ENCODE data around the gene CDCP1. TPM values are rescaled to one million over a fixed set of nuclear protein-coding genes. Genes with fewer than 3 reads are reported as not detected.

The CDCP1 gene
- total RNA-seq, 1 donor from 2014 or later = not detected

DNA sequence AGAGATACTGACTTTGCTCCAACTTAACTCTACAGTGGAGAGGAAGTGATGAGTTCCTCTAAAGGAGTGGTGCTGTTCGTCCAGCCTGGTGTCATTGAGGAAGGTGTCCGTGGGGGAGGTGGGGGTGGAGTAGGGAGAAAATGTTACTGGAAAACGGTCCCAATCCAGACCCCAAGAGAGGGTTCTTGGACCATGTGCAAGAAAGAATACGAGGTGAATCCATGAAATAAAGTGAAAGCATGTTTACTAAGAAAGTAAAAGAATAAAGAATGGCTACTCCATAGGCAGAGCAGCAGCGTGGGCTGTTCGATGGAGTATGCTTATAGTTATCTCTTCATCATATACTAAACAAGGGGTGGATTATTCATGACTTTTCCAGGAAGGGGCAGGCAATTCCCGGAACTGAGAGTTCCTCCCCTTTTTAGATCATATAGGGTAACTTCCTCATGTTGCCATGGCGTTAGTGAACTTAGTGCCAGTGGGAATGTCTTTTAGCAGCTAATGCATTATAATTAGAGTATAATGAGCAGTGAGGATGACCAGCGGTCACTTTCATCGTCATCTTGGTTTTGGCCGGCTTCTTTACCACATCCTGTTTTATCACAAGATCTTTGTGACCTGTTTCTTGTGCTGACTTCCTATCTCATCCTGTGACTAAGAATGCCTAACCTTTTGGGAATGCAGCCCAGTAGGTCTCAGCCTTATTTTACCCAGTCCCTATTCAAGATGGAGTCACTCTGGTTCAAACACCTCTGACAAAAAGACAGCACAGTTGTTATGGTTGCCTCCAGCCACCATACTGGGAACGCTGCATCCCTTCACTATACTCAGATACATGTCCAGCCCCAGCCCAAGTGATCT lies 81.4 kb downstream of the CDCP1 start:
- H3K36me3 Mint-ChIP-seq (ENCODE audit: low read depth) = no peaks in the 10 kb centered on the region
- TF ChIP-seq, protein P1, sequence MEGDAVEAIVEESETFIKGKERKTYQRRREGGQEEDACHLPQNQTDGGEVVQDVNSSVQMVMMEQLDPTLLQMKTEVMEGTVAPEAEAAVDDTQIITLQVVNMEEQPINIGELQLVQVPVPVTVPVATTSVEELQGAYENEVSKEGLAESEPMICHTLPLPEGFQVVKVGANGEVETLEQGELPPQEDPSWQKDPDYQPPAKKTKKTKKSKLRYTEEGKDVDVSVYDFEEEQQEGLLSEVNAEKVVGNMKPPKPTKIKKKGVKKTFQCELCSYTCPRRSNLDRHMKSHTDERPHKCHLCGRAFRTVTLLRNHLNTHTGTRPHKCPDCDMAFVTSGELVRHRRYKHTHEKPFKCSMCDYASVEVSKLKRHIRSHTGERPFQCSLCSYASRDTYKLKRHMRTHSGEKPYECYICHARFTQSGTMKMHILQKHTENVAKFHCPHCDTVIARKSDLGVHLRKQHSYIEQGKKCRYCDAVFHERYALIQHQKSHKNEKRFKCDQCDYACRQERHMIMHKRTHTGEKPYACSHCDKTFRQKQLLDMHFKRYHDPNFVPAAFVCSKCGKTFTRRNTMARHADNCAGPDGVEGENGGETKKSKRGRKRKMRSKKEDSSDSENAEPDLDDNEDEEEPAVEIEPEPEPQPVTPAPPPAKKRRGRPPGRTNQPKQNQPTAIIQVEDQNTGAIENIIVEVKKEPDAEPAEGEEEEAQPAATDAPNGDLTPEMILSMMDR (conservative IDR thresholded peaks at IDR 0.05) = no peak
- peaks cover 16% of the 10 kb centered on the region for H3K4me1 Mint-ChIP-seq
- no peaks in the 10 kb centered on the region for H3K27me3 Mint-ChIP-seq (ENCODE audit: low read depth)
- no peaks in the 10 kb centered on the region for H3K9me3 Mint-ChIP-seq
- DNase-seq (ENCODE audit: low read depth, low spot score) = no peak
- H3K27ac Mint-ChIP-seq (ENCODE audit: unreplicated experiment) = no peak overlapping the region
- H3K4me3 Mint-ChIP-seq = no peak overlapping the region

DNA sequence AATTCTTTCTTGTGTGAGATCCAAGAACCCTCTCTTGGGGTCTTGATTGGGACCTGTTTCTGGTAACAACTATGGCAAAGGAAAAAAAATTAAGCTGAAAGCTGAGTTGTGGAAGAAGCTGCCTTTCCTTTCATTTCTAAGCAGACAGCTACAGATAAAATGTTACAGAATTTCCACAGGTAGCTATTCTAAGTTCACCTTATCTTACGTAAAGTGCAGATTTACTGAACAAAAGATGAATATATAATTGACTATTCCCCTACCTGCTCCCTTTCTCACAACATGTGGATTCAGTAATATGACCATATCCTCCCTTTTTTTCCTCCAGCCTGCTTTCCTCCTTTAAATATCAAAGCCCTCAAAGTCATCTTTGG lies 83.5 kb downstream of the CDCP1 start:
- Mint-ChIP-seq H3K36me3 (ENCODE audit: low read depth) (no peaks in the 10 kb centered on the region), H3K4me1 (peaks cover 12% of the 10 kb centered on the region), H3K27ac (ENCODE audit: unreplicated experiment) (no peak overlapping the region), H3K27me3 (ENCODE audit: low read depth) (no peaks in the 10 kb centered on the region), H3K4me3 (no peak overlapping the region), H3K9me3 (no peaks in the 10 kb centered on the region)
- no peak for DNase-seq (ENCODE audit: low read depth, low spot score)
- TF ChIP-seq, protein P1 (conservative IDR thresholded peaks at IDR 0.05) = no peak

DNA sequence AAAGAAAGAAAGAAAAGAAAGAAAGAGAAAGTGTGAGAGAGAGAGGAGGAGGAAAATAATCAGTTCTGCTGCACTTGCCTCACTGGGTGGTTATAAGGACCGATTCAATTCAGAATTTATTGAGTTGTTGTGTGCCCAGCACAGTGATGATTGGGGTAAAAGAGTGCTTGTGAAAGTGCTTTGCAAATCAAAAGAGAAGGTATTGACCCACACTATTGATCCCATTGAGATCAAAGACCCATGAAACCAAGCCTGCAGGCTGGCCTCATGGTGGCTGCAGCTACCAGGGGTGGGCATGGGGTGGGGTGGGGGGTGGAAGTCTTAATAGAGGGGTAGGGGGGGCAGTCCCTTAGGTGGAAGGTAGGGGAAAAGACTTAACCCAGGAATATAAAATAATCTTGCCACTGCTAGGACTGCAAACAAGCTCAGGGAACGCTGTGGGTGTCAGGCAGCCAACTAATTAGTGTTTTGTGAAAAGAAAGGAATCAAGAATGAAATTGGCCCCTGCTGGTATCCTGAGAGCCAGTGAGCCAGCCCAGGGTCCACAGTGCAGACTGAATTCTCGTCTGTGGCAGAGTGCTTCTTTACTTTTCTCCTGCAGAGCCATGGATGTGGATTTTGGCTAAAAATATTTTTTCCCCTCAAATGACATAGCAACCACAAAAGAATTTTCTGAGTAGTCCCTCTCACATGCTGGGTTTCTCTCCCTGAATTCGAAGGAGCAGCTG lies 85.8 kb downstream of the CDCP1 start:
- Mint-ChIP-seq H3K9me3 (no peaks in the 10 kb centered on the region), H3K27ac (ENCODE audit: unreplicated experiment) (no peak overlapping the region), H3K4me1 (peaks cover 17% of the 10 kb centered on the region), H3K36me3 (ENCODE audit: low read depth) (no peaks in the 10 kb centered on the region), H3K4me3 (no peak overlapping the region), H3K27me3 (ENCODE audit: low read depth) (no peaks in the 10 kb centered on the region)
- DNase-seq (ENCODE audit: low read depth, low spot score) = no peak
- TF ChIP-seq, protein P1 (conservative IDR thresholded peaks at IDR 0.05) = no peak

DNA sequence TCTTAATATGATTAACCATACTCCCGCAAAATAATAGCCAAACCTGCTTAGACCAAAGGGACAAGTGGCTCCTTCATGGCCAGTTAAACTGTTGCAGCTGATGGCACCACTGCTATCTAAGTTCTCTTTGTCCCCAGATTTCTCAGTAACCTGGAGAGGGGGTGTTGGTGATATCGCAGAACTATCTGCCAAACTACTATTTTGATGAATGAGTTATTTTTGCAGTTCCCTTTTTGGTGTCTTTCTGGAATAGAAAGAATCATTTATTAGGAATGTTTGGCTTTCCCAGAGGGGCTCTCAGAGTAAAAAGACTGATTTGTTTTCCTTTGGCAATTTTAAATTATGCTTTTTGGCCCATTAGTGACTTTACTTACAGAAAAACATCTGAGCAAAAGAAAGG lies 87.0 kb downstream of the CDCP1 start:
- DNase-seq (ENCODE audit: low read depth, low spot score) = no peak
- Mint-ChIP-seq H3K9me3 (no peaks in the 10 kb centered on the region), H3K4me3 (no peak overlapping the region), H3K4me1 (peaks cover 17% of the 10 kb centered on the region), H3K27ac (ENCODE audit: unreplicated experiment) (no peak overlapping the region), H3K27me3 (ENCODE audit: low read depth) (no peaks in the 10 kb centered on the region), H3K36me3 (ENCODE audit: low read depth) (no peaks in the 10 kb centered on the region)
- TF ChIP-seq, protein P1 (conservative IDR thresholded peaks at IDR 0.05) = no peak

DNA sequence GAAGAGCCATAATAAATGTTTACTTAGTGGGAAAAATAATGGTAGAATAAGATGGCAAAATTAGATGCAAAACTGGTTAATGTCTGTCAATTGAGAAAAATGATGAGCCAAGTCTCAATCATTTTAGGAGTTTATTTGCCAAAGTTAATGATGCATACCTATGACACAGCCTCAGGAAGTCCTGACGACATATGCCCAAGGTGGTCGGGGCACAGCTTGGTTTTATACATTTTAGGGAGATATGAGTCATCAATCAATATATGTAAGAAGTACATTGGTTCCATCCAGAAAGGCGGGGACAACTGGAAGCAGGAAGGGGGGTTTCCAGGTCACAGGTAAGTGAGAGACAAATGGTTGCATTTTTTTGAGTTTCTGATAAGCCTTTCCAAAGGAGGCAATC lies 88.6 kb downstream of the CDCP1 start:
- H3K27ac Mint-ChIP-seq (ENCODE audit: unreplicated experiment) = no peak overlapping the region
- TF ChIP-seq, protein P1 (conservative IDR thresholded peaks at IDR 0.05) = no peak
- no peaks in the 10 kb centered on the region for H3K36me3 Mint-ChIP-seq (ENCODE audit: low read depth)
- no peak for DNase-seq (ENCODE audit: low read depth, low spot score)
- H3K27me3 Mint-ChIP-seq (ENCODE audit: low read depth) = no peaks in the 10 kb centered on the region
- peaks cover 17% of the 10 kb centered on the region for H3K4me1 Mint-ChIP-seq
- H3K4me3 Mint-ChIP-seq = no peak overlapping the region
- no peaks in the 10 kb centered on the region for H3K9me3 Mint-ChIP-seq

All from neural crest cell (in vitro differentiated cells).